SK-N-DZ (cell line): Measurements from ENCODE around the gene NXPH1.
"Not testable (repeated sequence)": the region's sequence is repeated elsewhere in the genome, so short reads cannot be mapped to it uniquely, and the experiment has no call there.

Experiments used
- DNase-seq: peaks from one replicate; pipeline ENCODE4 v3.0.0-alpha.2; 2015; ENCODE audit warnings: low spot score

NXPH1 gene

DNA sequence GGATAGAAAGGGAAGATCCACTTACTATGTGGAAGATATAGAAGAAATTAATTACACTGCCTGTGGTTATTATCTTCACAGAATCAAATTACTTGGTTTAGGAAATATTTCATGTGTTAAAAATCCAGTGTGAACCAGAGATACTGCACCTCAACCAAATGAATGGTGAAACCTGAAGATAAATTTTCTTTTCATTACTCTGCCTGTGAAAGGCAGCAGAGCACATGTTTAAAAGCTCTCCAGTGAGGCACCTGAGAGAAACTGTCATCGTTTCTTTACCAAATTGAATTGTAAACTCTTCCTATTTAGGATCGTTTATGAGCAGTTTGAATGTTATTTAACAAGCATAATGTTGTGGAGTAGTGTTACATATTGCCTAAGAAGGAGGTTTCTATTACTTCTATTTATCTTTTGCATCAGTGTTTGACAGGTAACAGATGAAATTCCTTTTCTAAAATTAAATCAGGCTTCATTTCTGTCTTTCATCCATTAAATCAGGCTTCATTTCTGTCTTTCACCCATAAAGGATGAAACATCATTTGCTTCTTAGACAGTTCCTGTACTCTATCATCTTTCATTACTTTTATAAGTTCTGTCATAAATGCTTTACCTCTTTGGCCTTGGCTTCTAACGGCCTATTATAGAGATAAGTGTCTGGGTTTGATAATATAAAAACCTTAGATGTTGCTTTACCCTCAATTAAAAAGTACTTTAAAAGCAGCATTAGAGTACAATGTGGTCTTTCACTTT lies 266.6 kb downstream of the NXPH1 start:
- peak; percentile 100 for DNase-seq

DNA sequence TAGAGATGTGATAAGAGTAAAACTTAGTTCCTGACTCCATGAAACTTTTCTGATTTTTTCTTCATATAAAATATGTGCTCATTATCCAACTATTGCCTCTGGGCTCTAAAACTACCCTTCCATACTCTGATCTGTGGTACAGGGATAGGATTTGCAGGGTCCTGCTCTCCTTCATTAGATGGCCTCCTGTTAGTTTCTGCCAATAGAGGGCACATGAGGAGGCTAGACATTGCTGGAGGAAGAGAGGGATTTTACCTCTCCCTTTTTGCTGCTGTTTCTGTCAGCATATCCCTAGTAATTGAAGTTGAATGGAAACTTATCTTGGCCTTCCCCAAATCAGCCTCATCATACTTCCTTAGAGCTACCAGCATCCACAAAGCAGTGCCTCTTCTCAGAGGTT lies 269.4 kb downstream of the NXPH1 start:
- DNase-seq = peak; percentile 46

- peak; percentile 32 for DNase-seq
Observed at GRCh38 chr7:8710124-8710523, 276.7 kb downstream of the NXPH1 start.

GRCh38 chr7:8714791-8715190 lies 281.4 kb downstream of the NXPH1 start:
- DNase-seq = no peak

- no peak for DNase-seq
Observed at GRCh38 chr7:8719102-8719501, 285.7 kb downstream of the NXPH1 start.

DNA sequence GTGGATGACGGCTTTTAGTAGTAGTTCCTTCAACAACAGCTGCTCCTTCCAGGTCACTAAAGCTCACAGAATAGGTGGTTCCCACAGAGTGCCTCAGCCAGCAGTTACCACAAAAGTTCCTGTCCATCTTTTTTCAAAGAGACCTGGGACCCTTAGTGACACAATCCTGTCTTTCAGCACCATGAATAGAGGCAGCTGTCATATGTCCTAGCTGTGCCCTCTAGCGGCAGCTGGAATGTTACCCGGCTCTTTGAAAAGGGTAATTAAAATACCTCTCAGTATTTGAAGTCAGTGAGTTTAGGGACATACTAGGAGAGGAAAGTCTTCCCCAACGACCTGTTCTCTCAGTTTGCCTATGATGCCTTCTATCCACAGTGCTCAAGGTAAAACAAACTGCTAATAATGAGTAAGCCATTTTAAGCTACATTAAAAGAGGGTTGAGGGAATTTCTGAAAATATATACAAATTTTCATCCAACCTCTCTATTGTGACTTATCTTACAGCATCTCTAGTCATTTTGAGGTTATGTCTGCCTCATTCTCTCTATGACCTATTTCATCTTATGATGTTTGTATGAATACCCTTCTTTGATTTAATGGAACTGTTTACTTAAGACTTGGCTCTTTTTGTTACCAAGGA lies 290.8 kb downstream of the NXPH1 start:
- peak; percentile 81 for DNase-seq

- DNase-seq = not testable (repeated sequence)
Observed at GRCh38 chr7:8731756-8732155, 298.3 kb downstream of the NXPH1 start.

GRCh38 chr7:8739837-8740236 lies 306.4 kb downstream of the NXPH1 start:
- no peak for DNase-seq

DNA sequence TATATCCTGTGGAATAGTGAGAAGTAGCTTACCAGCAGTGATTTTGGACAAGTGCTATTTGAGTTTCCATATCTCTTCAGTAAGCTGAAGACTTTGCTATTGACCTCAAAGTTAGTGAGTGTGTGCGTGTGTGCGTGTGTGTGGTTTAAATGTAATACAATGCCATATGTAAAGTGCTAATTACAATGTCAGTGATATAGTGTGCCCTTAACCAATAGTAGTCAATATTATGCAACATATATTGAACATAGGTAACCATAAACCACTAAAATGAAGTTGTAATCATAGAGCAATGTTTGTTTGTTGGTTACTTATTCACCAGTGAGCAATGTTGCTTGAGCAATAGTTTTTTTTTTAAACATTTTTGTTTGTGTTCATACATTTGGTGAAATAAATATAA lies 309.4 kb downstream of the NXPH1 start:
- DNase-seq = no peak

DNA sequence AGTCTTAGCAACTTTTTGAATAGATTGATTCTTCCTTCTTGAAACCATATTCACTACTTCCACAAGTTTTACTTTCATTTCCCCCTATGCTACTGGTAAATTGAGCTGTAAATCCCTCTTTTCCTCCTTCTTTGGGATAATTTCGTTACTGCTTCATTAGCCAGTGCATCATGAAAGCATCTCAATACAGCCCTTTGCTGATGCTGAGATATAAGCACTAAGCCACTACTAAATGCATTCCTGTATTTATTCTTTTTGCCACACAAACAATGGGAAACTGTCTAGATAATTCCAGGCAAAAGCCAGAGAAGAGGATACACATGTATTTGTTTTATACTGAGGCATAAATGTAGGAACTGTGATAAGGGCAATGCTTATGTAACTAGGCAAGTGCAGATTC lies 313.9 kb downstream of the NXPH1 start:
- DNase-seq = peak; percentile 41

GRCh38 chr7:8751557-8752231 lies 318.3 kb downstream of the NXPH1 start:
- DNase-seq = no peak

- DNase-seq = no peak
Observed at GRCh38 chr7:8753355-8753754, 319.9 kb downstream of the NXPH1 start.

DNA sequence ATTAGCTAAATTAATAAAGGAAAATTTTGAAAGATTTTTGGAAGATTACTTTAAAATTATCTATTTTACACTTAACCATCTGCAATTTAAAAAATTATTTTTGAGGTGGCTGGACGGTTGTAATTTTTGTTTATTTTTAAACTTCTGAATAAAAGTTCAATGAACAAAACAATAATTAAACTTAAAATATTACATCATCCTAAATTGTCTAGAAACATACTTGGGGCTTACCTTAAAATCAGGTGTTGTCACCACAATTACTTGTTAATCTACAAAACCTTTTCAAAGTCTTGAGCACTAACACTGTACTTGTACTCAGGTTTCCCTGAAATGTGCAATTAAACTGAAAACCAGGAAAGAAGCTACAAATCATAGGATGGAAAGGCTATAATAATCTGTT lies 328.3 kb downstream of the NXPH1 start:
- DNase-seq = no peak

DNA sequence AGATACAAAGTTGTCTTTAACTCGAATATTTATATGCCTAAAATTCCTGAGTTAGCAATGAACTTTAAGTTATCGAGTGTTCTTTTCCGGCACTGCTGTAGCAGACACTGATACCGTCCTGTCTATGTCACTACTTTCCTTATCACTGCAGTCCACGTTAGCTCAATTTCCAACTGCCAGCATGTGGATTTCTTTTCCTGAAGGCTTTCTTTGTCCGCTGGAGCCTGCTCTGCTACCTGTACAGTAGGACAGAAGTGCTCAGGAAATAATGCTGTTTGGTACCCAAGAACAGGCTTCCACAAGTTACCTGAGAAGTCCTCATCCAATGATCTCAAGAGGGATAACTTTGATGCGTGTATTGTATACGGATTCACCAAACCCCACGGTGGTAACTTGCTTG lies 329.4 kb downstream of the NXPH1 start:
- DNase-seq = no peak

GRCh38 chr7:8765374-8765773 lies 332.0 kb downstream of the NXPH1 start:
- no peak for DNase-seq

GRCh38 chr7:8773518-8773917 lies 340.1 kb downstream of the NXPH1 start:
- no peak for DNase-seq

GRCh38 chr7:8778459-8778858 lies 345.1 kb downstream of the NXPH1 start:
- DNase-seq = no peak

- no peak for DNase-seq
Observed at GRCh38 chr7:8781166-8781565, 347.8 kb downstream of the NXPH1 start.

DNA sequence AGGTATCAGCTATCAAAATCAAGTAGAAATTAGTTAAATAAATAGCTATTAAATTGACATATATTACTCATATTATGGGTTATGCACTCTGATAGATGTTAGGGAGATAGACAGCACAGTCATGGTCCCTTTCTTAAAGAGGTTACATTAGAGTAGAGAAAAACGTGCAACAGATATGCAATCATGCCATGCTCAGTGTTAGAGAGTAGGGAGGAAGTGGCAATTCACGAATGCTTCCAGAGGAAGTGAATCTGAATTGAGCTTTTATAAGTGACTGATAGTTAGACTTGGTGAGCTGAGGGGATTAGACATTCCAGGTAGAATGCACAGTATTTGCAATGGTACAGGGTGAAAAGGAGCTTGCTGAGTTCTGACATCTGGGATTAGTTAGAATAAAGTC lies 349.8 kb downstream of the NXPH1 start:
- no peak for DNase-seq

DNA sequence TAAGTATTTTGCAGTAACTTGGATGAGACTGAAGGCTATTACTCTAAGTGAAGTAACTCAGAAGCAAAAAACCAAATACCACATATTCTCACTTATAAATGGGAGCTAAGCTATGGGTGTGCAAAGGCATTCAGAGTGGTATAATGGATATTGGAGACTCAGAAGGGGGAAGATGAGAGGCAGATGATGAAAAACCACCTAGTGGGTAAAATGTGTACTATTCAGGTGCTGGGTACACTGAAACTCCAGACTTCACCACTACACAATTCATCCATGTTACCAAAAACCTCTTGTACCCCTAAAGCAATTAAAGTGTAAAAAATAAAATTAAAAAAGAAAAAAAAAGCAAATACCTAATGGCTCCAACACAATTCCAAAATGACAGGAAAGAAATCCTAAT lies 351.7 kb downstream of the NXPH1 start:
- no peak for DNase-seq

GRCh38 chr7:8800986-8801385 lies 367.6 kb downstream of the NXPH1 start:
- DNase-seq = no peak
